Vagina (tissue), 2 donors: ENCODE measurements around the gene GOLGA2. TPM values are rescaled to one million over a fixed set of nuclear protein-coding genes. Genes with fewer than 3 reads are reported as not detected.

Source experiments
- DNase-seq, 2 donors: peaks; one replicate each; pipeline ENCODE4 v3.0.0-alpha.2; 2017; ENCODE audit errors: extremely low spot score in 2 of 2
- H3K27ac ChIP-seq: fragments of 200-600 bp; sonication (generic); one replicate; pipeline ENCODE4 v1.5.1; 2019
- H3K27me3 ChIP-seq: fragments of 200-600 bp; sonication (generic); one replicate; pipeline ENCODE4 v1.5.1; 2019
- H3K36me3 ChIP-seq, 2 donors: fragments of 200-600 bp; sonication (generic); one replicate each; pipeline ENCODE4 v1.5.1; 2017 to 2019
- H3K4me1 ChIP-seq: fragments of 200-600 bp; sonication (generic); one replicate; pipeline ENCODE4 v1.5.1; 2019
- H3K4me3 ChIP-seq, 2 donors: fragments of 200-600 bp; sonication (generic); 1 replicate in 1 of 2; 2 replicates in 1 of 2; pipeline ENCODE4 v1.5.1; 2016 to 2019
- H3K9me3 ChIP-seq: fragments of 200-600 bp; sonication (generic); one replicate; pipeline ENCODE4 v1.5.1; 2019
- CTCF ChIP-seq, 3 experiments: fragments of 450-650 bp in 2 of 3; fragments of 200-600 bp in 1 of 3; sonication (generic) in 1 of 3; IDR thresholded peaks; one replicate each; pipeline ENCODE4 v1.5.1; 2017 to 2019; ENCODE audit warnings: antibody characterized with exemption in 3 of 3, mild to moderate bottlenecking in 2 of 3, moderate library complexity in 2 of 3
- POLR2A ChIP-seq, 2 donors: fragments of 450-650 bp; IDR thresholded peaks; one replicate each; pipeline ENCODE4 v1.6.1; 2017; ENCODE audit warnings: antibody characterized with exemption in 2 of 2, mild to moderate bottlenecking in 2 of 2, moderate library complexity in 2 of 2
- POLR2AphosphoS5 ChIP-seq, 2 donors: sonication (generic); formaldehyde crosslinking; IDR thresholded peaks; one replicate each; pipeline ENCODE4 v1.9.0; 2017; ENCODE audit warnings: antibody characterized with exemption in 2 of 2, mild to moderate bottlenecking in 2 of 2, low read depth in 1 of 2; ENCODE audit not compliant: insufficient read depth in 1 of 2
- intact Hi-C: fragments of 100-400 bp; cut with DNase I; formaldehyde crosslinking; loops from one replicate; pipeline ENCODE4 v1.15.1; 2023
- microRNA counts, 2 donors: library from miRNA; unstranded; fragments of <30 nt; microRNA quantifications; one replicate each; lab custom pipeline; 2016 to 2017
- microRNA-seq: library from miRNA; unstranded; fragments of <30 nt; microRNA quantifications from one replicate; pipeline ENCODE4, GENCODE V29; 2017; ENCODE audit warnings: borderline number of aligned reads, borderline replicate concordance
- small RNA-seq: library from RNA; depleted of rRNA; stranded (forward); fragments of <200 nt; gene quantifications from one replicate; pipeline ENCODE3, GENCODE V24; 2016
- total RNA-seq: library from RNA; depleted of rRNA; stranded (reverse); fragments of >200 nt; gene quantifications from one replicate; pipeline ENCODE4 v1.2.3, GENCODE V29; 2016

GOLGA2 gene
- total RNA-seq, 1 donor from 2014 or later, result 84.5 TPM

GRCh38 chr9:128208386-128208785, 67.4 kb downstream of the GOLGA2 start:
- no peaks in the 10 kb centered on the region for H3K9me3 ChIP-seq
- no peaks in the 10 kb centered on the region for H3K36me3 ChIP-seq
- no peak overlapping the region for H3K4me3 ChIP-seq
- DNase-seq, result no peak
- peaks cover 38% of the 10 kb centered on the region for H3K4me1 ChIP-seq
- peak overlapping the region; percentile 88 for H3K27ac ChIP-seq
- TF ChIP-seq POLR2A (IDR thresholded peaks at IDR 0.05) (no peak), CTCF (IDR thresholded peaks at IDR 0.05) (no peak), POLR2AphosphoS5 (IDR thresholded peaks at IDR 0.05; ENCODE audit: insufficient read depth in 1 of 2, low read depth in 1 of 2) (no peak)
- H3K27me3 ChIP-seq, result no peaks in the 10 kb centered on the region
- intact Hi-C loops, result no loop called here

GRCh38 chr9:128206916-128207910, 68.6 kb downstream of the GOLGA2 start:
- Histone ChIP-seq H3K4me3 (no peak overlapping the region), H3K27ac (peak overlapping the region; percentile 88), H3K27me3 (no peaks in the 10 kb centered on the region), H3K4me1 (peaks cover 39% of the 10 kb centered on the region), H3K9me3 (no peaks in the 10 kb centered on the region), H3K36me3 (no peaks in the 10 kb centered on the region)
- no peak for DNase-seq
- intact Hi-C loops, result no loop called here
- TF ChIP-seq POLR2AphosphoS5 (IDR thresholded peaks at IDR 0.05; ENCODE audit: insufficient read depth in 1 of 2, low read depth in 1 of 2) (no peak), CTCF (IDR thresholded peaks at IDR 0.05) (no peak), POLR2A (IDR thresholded peaks at IDR 0.05) (no peak)

GRCh38 chr9:128206484-128206883, 69.3 kb downstream of the GOLGA2 start:
- no peak overlapping the region for H3K4me3 ChIP-seq
- no peaks in the 10 kb centered on the region for H3K27me3 ChIP-seq
- no peaks in the 10 kb centered on the region for H3K9me3 ChIP-seq
- no peaks in the 10 kb centered on the region for H3K36me3 ChIP-seq
- intact Hi-C loops, result no loop called here
- peaks cover 34% of the 10 kb centered on the region for H3K4me1 ChIP-seq
- TF ChIP-seq POLR2A (IDR thresholded peaks at IDR 0.05), result no peak
- TF ChIP-seq CTCF (IDR thresholded peaks at IDR 0.05), result no peak
- no peak for TF ChIP-seq POLR2AphosphoS5 (IDR thresholded peaks at IDR 0.05; ENCODE audit: insufficient read depth in 1 of 2, low read depth in 1 of 2)
- DNase-seq, result no peak
- H3K27ac ChIP-seq, result peak overlapping the region; percentile 88

MicroRNAs encoded within 50 kb of the gene (microRNA counts, 767-probe panel; counts per million panel counts)
- microRNA hsa-miR-199b-5p (lab: Ali Mortazavi, UCI) (6,634 to 6,693 counts per million in 2 donors), microRNA hsa-miR-3154 (lab: Ali Mortazavi, UCI) (238 to 261 counts per million in 2 donors)

Small RNA genes lying within 50 kb of the gene (microRNA-seq; reads per million reads assigned to microRNA genes)
- 1,085 reads per million, percentile 79 among the genes with 10 or more reads in this experiment for gene MIR199B
- not detected for gene MIR3154

Small RNA genes lying within 50 kb of the gene (small RNA-seq; reads per million reads assigned to genes)
- 46.0 reads per million, percentile 96 among the genes with 10 or more reads in this experiment for gene MIR199B
- gene MIR3154, result 0.34 reads per million

Other genes with a start within 250 kb of the GOLGA2 start
- gene NAIF1, start 208.7 kb downstream of the GOLGA2 start, total RNA-seq, result 13.3 TPM
- 44.4 TPM for gene SLC25A25, start 207.8 kb downstream of the GOLGA2 start, total RNA-seq
- 101 TPM for gene PTGES2, start 148.3 kb downstream of the GOLGA2 start, total RNA-seq
- gene LCN2, start 126.6 kb downstream of the GOLGA2 start, total RNA-seq, result 136 TPM
- 134 TPM for gene BBLN, start 115.7 kb downstream of the GOLGA2 start, total RNA-seq
- gene CIZ1, start 84.4 kb downstream of the GOLGA2 start, total RNA-seq, result 101 TPM
- 33.4 TPM for gene DNM1, start 72.6 kb downstream of the GOLGA2 start, total RNA-seq
- 42.7 TPM for gene SWI5, start 269 bp upstream of the GOLGA2 start, total RNA-seq
- 11.3 TPM for gene TRUB2, start 46.4 kb upstream of the GOLGA2 start, total RNA-seq
- 42.0 TPM for gene COQ4, start 46.8 kb upstream of the GOLGA2 start, total RNA-seq
- gene SLC27A4, start 64.5 kb upstream of the GOLGA2 start, total RNA-seq, result 28.0 TPM
- gene URM1, start 95.4 kb upstream of the GOLGA2 start, total RNA-seq, result 15.2 TPM
- 36.1 TPM for gene CERCAM, start 144.8 kb upstream of the GOLGA2 start, total RNA-seq
- 18.9 TPM for gene ODF2, start 180.0 kb upstream of the GOLGA2 start, total RNA-seq
- gene GLE1, start 228.7 kb upstream of the GOLGA2 start, total RNA-seq, result 20.9 TPM